GM19438 (cell line): ENCODE measurements around the gene PMM2.
A peak's percentile ranks its signal among the peaks of the same experiment; 100 is the strongest.
"Not testable (repeated sequence)": the region's sequence is repeated elsewhere in the genome, so short reads cannot be mapped to it uniquely, and the experiment has no call there.

Experiments used
- ATAC-seq: cut with Tn5 transposase; IDR thresholded peaks from one replicate; pipeline ENCODE4 v1.9.1; 2021; ENCODE audit warnings: low read depth; ENCODE audit not compliant: unreplicated experiment

Gene PMM2

DNA sequence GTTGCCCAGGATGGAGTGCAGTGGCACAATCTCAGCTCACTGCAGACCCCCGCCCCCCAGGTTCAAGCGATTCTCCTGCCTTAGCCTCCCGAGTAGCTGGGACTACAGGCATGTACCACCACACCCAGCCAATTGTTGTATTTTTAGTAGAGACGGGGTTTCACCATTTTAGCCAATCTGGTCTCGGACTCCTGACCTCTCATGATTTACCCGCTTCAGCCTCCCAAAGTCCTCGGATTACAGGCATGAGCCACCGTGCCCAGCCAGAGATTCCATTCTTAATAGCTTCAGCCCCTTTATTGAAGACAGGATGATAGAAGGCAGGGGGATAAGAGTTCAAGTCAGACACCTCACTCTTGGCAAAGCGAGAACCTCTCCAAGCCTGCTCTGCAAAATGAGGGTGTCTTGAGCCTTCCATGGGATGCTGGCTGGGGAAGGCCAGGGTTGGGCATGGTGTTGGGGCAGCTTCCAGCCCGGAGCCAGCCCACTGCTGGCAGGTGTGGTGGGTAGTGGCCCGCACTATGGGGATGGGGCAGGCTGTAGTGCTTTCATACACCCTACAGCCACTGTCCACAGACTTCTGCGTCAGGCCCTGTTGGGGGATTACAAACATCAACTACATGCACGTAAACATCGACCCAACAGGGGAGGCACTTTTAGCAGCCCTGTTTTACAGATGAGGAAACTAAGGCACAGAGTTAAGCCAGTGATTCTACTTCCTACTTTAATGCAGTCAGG, 67.7 kb downstream of the PMM2 start:
- ATAC-seq: no peak

DNA sequence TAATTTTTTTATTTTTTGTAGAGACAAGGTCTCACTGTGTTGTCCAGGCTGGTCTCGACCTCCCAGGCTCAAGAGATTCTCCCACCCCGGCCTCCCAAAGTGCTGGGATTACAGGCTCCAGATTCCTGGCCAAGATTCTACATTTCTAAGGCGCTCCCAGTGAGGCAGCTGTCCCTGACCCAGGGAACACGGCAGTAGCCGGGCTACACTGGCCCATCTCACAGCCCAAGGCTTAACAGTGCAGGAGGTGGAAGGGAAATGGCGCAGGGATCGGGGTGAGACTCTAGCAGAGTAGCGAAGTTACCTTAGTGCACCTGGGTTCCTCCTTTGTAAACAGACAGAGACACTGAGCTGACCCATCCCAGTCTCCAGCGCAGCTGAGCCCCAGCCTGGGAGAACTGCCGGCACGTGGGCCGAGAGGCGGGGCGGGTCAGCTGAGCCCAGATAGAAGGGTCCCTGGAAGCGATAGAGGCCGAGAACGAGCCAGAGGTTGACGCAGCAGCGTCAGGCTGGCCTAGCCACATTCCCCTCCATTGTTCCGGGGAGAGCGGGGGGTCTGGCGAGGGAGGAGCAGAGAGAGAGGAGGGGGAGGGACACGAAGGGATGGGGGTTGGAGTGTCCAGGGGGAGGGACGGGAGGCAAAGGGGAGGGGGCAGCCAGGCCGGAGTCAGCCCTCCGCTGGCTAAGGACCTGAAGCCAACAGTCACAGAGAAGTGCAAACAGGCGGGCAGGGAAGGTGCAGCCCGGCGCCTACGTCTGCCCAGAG, 68.7 kb downstream of the PMM2 start:
- ATAC-seq: no peak

DNA sequence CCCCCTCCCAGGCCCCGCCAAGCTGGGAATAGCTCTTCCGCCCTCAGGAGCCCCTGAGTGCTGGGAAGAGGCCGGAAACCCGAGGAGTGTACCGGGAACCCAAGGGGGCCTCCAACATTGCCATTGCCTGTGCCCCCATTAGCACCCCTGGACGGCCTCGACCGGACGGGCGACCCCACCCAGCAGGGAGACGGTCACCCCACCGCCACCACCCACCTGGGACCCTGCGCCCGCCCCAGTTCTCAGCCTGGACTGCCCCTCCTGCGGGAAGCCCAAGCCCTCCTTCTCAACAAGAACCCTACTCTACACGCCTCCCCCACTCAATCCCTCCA, 69.2 kb downstream of the PMM2 start:
- ATAC-seq: no peak

DNA sequence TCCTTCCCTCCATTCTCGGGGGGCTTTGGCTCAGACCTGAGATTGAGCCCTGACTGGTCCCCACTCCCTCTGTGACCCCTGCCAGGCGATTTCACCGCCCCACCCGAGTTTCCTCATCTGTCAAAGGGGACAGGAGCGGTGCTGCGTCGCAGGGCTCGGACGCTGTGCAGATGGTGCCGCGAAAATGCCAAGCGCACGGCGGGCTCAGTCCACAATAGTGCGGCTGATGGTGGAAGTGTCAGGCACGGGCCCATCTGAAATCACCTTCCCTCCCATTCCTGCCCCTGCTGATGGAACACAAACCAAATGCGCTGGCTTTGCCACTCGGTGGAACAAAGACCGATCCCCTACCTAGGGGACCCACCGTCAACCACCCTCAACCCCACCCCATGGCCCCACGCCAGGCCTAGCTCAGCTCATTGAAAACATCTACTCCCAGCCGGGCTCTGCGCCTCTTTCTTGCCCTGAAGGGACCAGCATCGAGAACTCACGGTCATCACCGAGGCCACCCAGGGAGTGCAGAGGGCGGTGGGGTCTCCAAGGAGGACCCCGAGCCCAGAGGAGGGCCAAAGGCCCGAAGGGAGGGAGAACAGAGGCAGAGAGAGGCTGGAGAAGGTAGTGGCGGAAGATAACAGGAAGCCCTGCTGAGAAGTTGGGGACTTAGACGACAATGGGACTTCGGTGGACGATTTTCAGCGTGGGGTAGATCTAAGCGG, 69.7 kb downstream of the PMM2 start:
- no peak for ATAC-seq

DNA sequence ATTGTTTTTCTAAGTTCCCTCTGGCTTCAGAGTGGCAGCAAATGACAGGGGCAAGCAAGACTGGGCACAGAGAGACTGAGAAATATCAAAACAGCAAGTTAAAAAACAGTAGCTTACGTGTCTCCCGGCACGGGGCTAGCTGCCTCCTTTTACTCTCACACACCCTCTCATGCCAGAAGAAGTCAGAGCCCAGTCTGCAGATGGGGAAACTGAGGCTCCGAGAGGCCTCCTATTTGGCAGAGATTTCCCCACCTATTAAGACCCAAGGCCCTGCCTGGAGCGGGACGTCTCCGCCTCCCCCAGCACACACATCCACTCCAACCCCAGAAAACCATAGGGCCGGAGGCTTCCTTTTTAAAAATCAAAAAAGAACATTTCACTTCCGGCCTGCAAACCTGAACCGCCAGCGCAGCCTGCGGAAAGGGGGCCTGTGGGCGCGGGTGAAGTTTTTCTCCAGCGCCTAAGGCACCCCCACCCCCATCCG, 70.3 kb downstream of the PMM2 start:
- ATAC-seq: peak; percentile 4

DNA sequence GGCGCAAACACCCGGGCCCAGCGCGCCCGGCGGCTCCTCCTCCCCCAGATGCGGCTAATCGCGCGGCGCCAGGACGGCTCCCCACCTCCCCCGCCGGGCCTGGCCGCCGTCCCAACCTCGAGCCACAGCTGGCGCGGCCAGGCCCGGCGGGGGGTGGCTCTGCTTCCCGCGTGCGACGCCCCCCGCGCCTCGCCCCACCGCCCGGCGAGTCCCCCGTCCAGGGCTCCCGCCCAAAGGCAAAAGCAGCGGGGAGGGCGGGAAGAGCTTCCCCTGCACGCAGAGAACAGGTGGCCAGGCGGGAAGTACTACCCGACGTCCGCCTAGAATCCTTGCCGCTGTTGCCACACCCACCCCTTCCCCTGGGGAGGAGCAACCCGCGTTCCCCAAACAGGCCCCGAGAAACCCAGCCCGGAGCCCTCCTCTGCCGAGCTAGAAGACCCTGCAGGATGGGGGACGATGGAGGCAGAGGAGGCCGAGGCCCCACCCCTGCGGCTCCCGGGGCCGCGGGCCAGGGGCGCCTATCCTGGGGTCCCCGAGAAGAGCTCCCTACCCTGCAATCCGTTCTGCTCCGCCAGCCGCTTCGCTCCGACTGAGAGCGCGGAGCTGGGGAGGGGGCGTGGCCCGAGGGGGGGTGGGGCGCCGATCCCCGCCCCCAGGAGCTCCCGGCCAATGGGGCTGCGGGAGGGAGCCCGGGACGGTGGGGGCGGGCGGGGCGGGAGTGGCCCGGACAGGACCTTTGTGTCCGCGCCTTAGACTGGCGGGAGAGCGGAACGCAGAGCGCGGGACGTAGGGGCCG, 71.0 kb downstream of the PMM2 start, which contains the start of gene CARHSP1:
CARHSP1 (minus strand) TSS at position 591 of the 796 bp plus-strand sequence. CDS start 9,678 bp downstream, outside the sequence.
- peak; percentile 69 for ATAC-seq

DNA sequence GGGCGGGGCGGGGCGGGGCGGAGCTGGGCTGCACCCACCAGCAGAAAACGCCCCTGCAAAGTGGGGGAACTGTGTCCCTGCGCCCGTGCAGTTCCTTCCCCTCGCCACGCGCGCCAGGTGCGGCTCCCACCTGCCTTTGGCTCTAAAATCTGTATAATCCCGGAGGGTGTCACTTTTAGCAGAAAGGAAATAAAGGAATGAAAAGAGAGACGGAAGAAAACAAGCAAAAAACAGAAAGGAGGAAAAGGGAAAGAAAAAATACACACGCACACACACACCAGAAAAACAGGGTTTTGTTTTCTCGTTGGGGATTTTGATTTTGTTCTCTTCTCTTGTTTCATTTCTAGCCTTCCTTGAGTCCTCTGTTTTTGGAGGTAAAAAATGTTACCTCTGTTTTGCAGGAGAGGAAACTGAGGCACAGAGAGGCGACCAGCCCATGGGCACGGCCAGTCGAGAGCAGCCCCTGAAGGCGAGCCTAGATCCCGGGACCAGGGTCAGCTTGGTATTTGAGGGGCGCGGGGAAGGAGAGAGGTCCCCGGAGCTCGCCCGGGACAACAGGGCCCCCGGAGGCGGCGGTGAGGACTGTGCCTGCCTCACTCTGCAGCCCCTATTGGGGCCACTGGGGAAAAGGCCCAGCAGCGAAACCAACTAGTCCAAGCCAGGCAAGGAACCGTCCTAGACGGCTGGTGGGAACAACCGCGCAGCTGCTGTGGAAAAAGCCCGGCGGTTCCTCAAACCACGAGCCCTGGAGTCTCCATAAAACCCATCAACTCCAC, 71.8 kb downstream of the PMM2 start:
- no peak for ATAC-seq

DNA sequence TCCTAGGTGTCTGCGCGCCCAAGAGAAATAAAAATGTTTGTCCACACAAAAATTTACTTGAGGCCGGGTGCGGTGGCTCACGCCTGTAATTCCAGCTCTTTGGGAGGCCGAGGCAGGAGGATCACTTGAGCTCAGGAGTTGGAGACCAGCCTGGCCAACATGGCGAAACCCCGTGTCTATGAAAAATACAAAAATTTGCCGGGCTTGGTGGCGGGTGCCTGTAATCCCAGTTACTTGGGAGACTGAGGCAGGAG, 72.3 kb downstream of the PMM2 start:
- ATAC-seq: not testable (repeated sequence)

DNA sequence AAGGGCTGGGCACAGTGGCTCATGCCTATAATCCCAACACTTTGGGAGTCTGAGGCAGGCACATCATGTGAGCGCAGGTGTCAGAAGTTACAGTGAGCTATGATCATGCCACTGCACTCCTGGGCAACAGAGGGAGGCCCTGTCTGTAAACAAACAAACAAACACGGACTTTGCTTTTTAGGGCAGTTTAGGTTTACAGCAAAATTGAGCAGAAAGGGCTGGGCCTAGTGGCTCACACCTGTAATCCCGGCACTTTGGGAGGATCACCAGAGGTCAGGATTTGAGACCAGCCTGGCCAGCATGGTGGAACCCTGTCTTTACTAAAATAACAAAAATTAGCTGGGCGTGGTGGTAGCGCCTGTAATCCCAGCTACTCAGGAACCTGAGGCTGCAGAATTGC, 74.4 kb downstream of the PMM2 start:
- no peak for ATAC-seq

DNA sequence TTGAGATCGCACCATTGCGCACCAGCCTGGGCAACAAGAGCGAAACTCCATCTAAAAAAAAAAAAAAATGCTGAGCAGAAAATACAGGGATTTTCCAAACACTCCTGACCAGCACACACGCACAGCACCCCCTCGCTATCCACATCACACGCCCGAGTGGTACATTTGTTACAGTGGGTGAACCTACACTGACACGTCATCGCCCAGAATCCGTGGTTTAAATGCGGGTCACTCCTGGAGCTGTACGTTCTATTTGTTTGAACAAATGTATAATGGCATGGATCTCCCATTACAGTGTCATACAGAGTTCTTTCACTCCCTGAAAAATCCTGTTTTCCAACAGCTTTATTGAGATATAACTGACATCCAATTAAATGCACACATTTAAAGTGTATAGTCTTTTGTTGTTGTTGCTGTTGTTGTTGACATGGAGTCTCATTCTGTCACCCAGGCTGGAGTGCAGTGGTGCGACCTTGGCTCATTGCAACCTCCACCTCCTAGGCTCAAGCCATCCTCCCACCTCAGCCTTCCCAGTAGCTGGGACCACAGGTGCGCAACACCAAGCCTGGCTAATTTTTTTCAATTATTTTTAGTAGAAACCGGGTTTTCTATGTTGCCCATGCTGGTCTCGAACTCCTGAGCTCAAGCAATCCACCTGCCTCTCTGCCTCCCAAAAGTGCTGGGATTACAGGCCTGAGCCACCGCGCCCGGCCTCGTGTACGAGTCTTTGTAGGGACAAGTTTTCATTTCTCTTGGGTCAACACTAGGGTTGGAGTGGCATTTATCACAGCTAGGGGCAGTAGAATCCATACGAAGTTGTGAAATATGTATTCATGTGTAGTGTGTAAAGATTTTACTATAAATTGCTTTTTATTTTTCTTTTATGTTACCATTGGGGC, 75.6 kb downstream of the PMM2 start:
- no peak for ATAC-seq

DNA sequence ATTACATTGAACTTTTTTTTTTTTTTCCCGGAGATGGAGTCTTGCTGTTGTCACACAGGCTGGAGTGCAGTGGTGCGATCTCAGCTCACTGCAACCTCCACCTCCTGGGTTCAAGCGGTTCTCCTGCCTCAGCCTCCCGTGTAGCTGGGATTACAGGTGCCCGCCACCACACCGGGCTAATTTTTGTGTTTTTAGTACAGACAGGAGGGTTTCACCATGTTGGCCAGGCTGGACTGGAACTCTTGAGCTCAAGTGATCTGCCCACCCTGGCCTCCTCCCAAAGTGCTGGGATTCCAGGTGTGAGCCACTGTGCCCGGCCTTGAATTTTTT, 76.2 kb downstream of the PMM2 start:
- not testable (repeated sequence) for ATAC-seq

DNA sequence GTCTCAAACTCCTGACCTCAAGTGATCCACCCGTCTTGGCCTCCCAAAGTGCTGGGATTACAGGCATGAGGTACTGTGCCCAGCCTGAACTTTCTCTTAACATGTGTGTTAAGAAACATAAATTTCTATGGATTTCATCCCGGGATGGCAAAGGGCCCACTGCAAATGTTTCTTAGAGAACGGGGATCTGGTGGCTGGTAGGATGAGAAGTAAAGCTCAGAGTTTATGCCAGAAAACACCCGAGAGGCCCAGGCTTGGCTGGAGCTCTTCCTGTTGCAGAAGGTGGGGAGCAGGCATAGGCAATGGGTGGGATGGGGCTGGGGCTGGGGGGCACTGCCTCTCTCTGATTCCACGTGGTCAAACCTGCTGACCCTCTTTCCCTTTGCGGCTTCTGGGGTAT, 76.7 kb downstream of the PMM2 start:
- no peak for ATAC-seq

DNA sequence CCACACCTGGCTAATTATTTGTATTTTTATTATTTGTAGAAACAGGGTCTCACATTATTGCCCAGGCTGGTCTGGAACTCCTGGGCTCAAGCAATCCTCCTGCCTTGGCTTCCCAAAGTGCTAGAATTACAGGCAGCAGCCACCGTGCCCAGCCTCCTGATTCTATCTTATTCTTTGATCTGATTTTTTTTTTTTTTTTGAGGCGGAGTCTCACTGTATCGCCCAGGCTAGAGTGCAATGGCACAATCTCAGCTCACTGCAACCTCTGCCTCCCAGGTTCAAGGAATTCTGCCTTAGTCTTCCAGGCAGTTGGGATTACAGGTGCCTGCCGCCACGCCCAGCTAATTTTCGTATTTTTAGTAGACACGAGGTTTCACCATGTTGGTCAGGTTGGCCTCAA, 77.7 kb downstream of the PMM2 start:
- not testable (repeated sequence) for ATAC-seq

DNA sequence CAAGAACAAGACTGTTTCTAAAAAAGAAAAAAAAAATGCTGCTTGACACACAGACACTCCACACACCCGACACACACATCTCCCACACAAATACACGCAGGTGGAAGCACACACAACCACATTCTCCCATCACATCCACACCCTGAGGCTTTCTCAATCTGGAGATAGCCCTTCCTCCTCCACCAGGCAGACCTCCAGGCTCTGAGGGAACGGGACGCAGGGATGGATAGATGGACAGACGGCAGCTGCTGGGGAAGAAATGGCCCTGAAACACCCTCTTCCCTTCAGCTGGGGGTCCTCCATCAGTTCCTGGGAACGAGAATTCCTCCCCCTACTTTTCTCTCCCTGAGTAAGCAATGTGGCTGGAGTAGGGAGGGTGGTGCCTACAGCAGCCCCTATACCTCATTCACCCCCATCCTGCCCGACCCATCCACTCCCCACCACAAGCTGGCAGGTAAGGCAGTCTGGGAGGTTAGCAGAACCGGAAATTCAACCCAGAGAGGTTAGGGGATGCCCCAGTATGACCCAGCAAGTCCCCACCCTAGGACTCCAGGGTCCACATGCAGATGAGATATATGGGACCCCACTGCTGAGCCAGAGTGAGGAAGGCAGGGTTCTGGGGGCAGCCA, 80.4 kb downstream of the PMM2 start:
- no peak for ATAC-seq

DNA sequence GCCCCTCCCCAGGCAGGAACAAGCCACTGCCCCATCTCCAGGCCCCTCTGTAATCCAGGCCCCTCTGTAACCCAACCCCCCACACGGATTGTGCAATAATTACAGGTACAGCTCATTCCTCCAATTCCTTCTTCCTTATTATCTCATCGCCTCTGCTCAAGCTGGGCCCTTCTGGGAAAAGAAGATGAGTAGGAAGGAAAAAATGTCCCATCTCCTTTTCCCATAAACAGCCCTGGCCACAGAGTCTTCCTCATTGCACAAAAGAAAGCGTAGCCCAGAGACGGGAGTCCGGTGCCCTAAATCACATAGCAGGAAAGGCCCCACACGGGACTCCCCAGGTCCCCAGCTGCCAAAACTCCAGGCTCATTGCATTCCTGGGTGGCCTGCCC, 80.9 kb downstream of the PMM2 start:
- no peak for ATAC-seq

DNA sequence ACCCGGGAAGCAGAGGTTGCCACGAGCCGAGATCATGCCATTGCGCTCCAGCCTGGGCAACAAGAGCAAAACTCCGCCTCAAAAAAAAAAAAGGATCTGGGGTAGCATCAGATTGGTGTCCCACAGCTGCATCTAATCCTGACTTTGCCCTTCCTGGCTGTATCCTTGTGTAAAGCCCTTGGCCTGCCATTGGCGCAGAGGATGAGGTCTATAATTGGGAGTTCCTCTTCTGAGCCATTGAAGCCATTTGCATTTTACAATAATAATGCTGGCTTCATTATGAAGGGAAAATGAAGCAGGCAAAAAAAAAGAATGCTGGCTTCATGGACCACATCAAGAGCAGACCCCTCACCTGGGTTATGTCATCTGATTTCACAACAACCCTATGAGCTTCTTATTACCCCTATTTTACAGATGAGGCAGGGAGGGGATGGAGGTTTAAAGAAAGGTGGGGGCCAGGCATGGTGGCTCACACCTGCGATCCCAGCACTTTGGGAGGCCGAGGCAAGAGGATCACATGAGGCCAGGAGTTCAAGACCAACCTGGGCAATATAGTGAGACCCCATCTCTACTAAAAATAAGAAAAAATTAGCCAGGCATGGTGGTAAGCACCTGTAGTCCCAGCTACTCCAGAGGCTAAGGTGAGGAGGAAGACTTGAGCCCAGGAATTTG, 83.3 kb downstream of the PMM2 start:
- no peak for ATAC-seq

DNA sequence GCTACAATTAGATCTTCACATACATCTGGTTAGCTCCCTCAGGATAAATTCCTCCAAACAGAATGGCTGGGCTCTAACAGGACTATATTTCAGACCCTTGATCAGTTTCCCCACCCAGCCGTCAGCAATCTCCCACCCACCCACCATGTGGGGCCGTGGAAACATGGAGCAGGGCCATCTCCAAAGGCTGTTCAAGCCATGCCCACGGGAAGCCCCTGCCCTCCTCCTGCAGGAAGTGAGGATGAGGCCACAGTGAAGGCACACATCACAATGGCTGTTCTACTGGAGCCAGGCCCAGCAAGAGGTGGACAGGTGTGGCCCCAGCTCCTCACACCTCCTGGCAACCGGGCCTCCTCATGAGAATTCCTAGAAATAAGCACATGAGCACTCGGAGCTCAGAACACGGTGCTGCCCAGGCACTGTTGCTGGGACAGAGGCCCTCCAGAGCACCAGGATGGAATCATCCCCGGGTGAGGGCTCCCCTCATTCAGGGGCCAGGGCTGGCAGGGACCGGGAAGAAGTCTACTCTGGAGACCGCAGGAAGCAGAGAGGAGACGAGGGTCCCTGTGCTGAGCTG, 84.5 kb downstream of the PMM2 start, which contains the start of gene LITAFD:
LITAFD (plus strand) TSS at position 311 of the 577 bp plus-strand sequence. CDS start 2,005 bp downstream, outside the sequence.
- no peak for ATAC-seq
